Testis (tissue), 5 donors: Measurements from ENCODE around the gene TEX101. TPM values are rescaled to one million over a fixed set of nuclear protein-coding genes. Genes with fewer than 3 reads are reported as not detected.
"Not testable (repeated sequence)": the region's sequence is repeated elsewhere in the genome, so short reads cannot be mapped to it uniquely, and the experiment has no call there.

ENCODE experiments used
- DNase-seq: peaks from one replicate; pipeline ENCODE4 v3.0.0-alpha.2; 2019
- H3K27ac ChIP-seq, 2 donors: fragments of 200-600 bp; sonication (generic); one replicate each; pipeline ENCODE4 v1.5.1; 2019
- H3K27me3 ChIP-seq: fragments of 200-600 bp; sonication (generic); one replicate; pipeline ENCODE4 v1.5.1; 2019
- H3K36me3 ChIP-seq: fragments of 200-600 bp; sonication (generic); one replicate; pipeline ENCODE4 v1.5.1; 2017; ENCODE audit warnings: low read depth; ENCODE audit errors: missing control alignments
- H3K4me1 ChIP-seq: fragments of 200-600 bp; sonication (generic); one replicate; pipeline ENCODE4 v1.5.1; 2019
- H3K4me3 ChIP-seq, 2 donors: fragments of 200-600 bp; sonication (generic); one replicate each; pipeline ENCODE4 v1.5.1; 2017 to 2019
- H3K9me3 ChIP-seq: fragments of 200-600 bp; sonication (generic); one replicate; pipeline ENCODE4 v1.5.1; 2017
- CTCF ChIP-seq, 3 experiments: fragments of 450-650 bp in 2 of 3; fragments of 200-600 bp in 1 of 3; sonication (generic) in 1 of 3; IDR thresholded peaks; one replicate each; pipeline ENCODE4 v1.5.1; 2016 to 2019; ENCODE audit warnings: antibody characterized with exemption in 3 of 3, mild to moderate bottlenecking in 2 of 3, moderate library complexity in 1 of 3
- POLR2A ChIP-seq: fragments of 450-650 bp; IDR thresholded peaks from one replicate; pipeline ENCODE4 v1.6.1; 2017; ENCODE audit warnings: antibody characterized with exemption, mild to moderate bottlenecking, moderate library complexity
- WGBS, 2 donors: methylation state at CpG; one replicate each; pipeline ENCODE4 v1.1.5; 2018; 5-methylcytosine and 5-hydroxymethylcytosine counted together
- intact Hi-C: fragments of 100-400 bp; cut with DNase I; formaldehyde crosslinking; loops from one replicate; pipeline ENCODE4 v1.15.1; 2023; ENCODE audit warnings: low total_unique reads
- long read RNA-seq, 2 donors: transcript quantifications; one replicate each; lab custom pipeline, GENCODE V29; 2026
- polyA plus RNA-seq: library from polyadenylated mRNA; stranded (reverse); fragments of 350-450 nt; fragmentation: Illumina TruSeq; extraction: RNeasy Lipid Tissue Mini Kit (QIAGEN cat#74804); gene quantifications from one replicate; pipeline ENCODE4 v1.2.3, GENCODE V29; 2014; ENCODE audit warnings: low read depth, low replicate concordance; ENCODE audit not compliant: insufficient read depth
- total RNA-seq, 2 donors: library from RNA; depleted of rRNA; stranded (reverse); fragments of >200 nt; gene quantifications; one replicate each; pipeline ENCODE4 v1.2.3, GENCODE V29; 2016

The TEX101 gene
- 10 to 100 TPM; 73.1 to 93.3 TPM for total RNA-seq
- 231 TPM for polyA plus RNA-seq
- long read RNA-seq, donor 1, result 0 reads
- long read RNA-seq, donor 2, partial matches to known transcripts, result 0 of 2 reads
- long read RNA-seq, donor 2, other reads (novel, unspliced or antisense), result 0 of 2 reads

GRCh38 chr19:43414554-43414953 lies at the start of gene TEX101:
TEX101 (plus strand) TSS chr19:43414890; CDS start chr19:43415920, 1,030 bp downstream.
- no peaks in the 10 kb centered on the region for H3K4me1 ChIP-seq
- WGBS, 2 donors, result 43 to 71% methylated on average over 18 to 21 of the region's 21 CpGs
- intact Hi-C loops, result no loop called here
- peak within 1 kb of the TSS; percentile 43 to 50 for H3K4me3 ChIP-seq
- peak; percentile 77 for DNase-seq
- TF ChIP-seq POLR2A, result no peak
- TF ChIP-seq CTCF (IDR thresholded peaks at IDR 0.05), result no peak
- H3K27me3 ChIP-seq, result no peaks in the 10 kb centered on the region
- no peaks in the 10 kb centered on the region for H3K36me3 ChIP-seq
- H3K27ac ChIP-seq, result no peak within 1 kb of the TSS
- H3K9me3 ChIP-seq, result no peaks in the 10 kb centered on the region

- intact Hi-C loops, DNase-seq, H3K4me1 ChIP-seq, H3K27ac ChIP-seq, H3K4me3 ChIP-seq, H3K36me3 ChIP-seq, H3K9me3 ChIP-seq, H3K27me3 ChIP-seq: not testable (repeated sequence)
- 87 to 89% methylated on average over 5 to 7 of the region's 9 CpGs for WGBS, 2 donors
Observed at GRCh38 chr19:43365677-43366076, 49.0 kb upstream of the TEX101 start.

DNA sequence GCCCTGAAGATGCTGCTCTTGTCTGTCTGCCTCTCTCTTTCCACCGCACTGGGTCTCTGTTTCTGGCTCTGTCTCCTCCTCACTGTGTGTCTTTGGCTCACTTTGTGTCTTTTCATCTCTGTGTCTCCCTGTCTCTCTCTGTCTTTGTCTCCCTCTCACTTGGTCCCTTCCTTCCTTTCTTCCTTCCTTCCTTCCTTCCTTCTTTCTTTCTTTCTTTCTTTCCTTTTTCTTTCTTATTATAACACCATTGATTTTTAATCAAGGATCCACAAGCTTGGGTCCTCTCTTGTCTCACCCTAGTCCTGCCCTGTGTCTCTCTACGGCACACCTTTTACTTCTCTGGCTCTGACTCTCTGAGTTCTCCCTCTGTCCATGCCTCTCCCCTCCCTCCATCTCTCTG lies 46.9 kb upstream of the TEX101 start:
- H3K4me1 ChIP-seq, result no peaks in the 10 kb centered on the region
- no peaks in the 10 kb centered on the region for H3K9me3 ChIP-seq
- TF ChIP-seq POLR2A (no peak), CTCF (IDR thresholded peaks at IDR 0.05) (no peak)
- H3K36me3 ChIP-seq, result no peaks in the 10 kb centered on the region
- 77 to 81% methylated on average over 2 of the region's 2 CpGs for WGBS, 2 donors
- no peak overlapping the region for H3K4me3 ChIP-seq
- DNase-seq, result no peak
- intact Hi-C loops, result no loop called here
- H3K27ac ChIP-seq, result no peak overlapping the region
- H3K27me3 ChIP-seq, result no peaks in the 10 kb centered on the region

DNA sequence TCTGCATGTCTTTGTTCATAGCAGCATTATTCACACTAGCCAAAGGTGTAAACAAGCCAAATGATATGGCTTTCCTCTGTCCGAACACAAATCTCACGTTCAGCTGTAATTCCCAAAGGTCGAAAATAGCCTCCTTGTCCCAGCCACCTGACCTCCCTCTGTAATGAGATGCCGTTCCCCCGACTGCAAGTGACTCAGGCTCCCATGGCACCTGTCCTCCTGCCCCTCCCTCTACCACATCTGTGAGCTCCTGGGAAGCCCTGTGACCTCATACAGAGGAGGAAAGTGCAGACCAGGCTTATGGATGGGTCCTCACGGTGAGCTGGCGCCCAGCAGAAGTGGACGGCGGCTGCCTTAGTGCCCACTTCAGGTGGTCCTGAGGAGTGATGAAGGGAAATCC lies 45.8 kb upstream of the TEX101 start:
- H3K27ac ChIP-seq, intact Hi-C loops, DNase-seq, H3K4me1 ChIP-seq, H3K27me3 ChIP-seq, H3K36me3 ChIP-seq, H3K4me3 ChIP-seq, H3K9me3 ChIP-seq: not testable (repeated sequence)
- 69 to 80% methylated on average over 5 of the region's 9 CpGs for WGBS, 2 donors

DNA sequence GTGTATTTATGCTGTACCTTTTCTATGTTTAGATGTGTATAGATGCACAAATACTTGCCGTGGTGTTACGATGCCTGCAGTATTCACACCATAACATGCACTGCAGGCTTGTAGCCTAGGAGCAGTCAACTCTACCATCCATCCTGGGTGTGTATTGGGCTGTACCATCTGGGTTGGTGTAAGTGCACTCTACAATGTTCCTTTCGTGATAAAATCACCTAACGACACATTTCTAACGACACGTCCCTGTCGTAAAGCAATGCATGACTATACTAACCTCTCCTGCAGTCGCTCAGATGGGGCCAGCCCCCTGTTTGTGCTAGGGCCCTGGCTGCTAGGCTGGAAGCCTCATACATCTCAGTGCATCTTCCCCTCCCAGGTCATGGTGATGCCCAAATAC lies 42.8 kb upstream of the TEX101 start:
- 60 to 78% methylated on average over 8 of the region's 8 CpGs for WGBS, 2 donors
- TF ChIP-seq POLR2A (no peak), CTCF (IDR thresholded peaks at IDR 0.05) (no peak)
- Histone ChIP-seq H3K36me3 (no peaks in the 10 kb centered on the region), H3K4me1 (no peaks in the 10 kb centered on the region), H3K27me3 (no peaks in the 10 kb centered on the region), H3K4me3 (no peak overlapping the region), H3K27ac (no peak overlapping the region), H3K9me3 (no peaks in the 10 kb centered on the region)
- intact Hi-C loops, result no loop called here
- no peak for DNase-seq

DNA sequence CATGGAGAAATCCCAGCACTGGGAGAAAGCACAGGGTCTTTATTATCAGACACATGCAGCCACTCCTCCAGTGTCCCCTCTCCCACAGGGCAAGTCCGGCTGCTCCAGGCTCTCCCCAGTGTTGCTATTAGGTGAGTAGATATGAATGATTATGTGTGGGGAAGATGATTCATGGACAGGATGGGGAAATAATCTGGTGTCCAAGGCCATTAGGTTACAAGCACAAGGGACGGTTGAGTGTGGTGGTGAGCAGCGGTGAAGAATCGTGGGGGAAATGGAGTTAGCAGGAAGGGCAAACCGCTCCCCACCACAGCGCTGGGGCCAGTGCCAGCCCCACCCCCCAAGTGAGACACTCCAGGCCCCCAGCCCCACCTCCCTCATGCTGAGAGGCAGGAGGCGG lies 42.2 kb upstream of the TEX101 start:
- no peaks in the 10 kb centered on the region for H3K36me3 ChIP-seq

GRCh38 chr19:43377624-43378023 lies 37.1 kb upstream of the TEX101 start:
- H3K36me3 ChIP-seq, H3K27me3 ChIP-seq, H3K4me1 ChIP-seq, H3K4me3 ChIP-seq, DNase-seq, H3K9me3 ChIP-seq, intact Hi-C loops, H3K27ac ChIP-seq: not testable (repeated sequence)
- WGBS, 2 donors, result no CpG with 5 or more reads among the region's 3 CpGs

More for the DNA sequence above, 42.2 kb upstream of the TEX101 start:
- DNase-seq, result no peak
- Histone ChIP-seq H3K27ac (no peak overlapping the region), H3K9me3 (no peaks in the 10 kb centered on the region), H3K4me3 (no peak overlapping the region), H3K4me1 (no peaks in the 10 kb centered on the region), H3K27me3 (no peaks in the 10 kb centered on the region)
- 52 to 60% methylated on average over 7 of the region's 7 CpGs for WGBS, 2 donors
- intact Hi-C loops, result no loop called here
- TF ChIP-seq POLR2A, result no peak
- no peak for TF ChIP-seq CTCF (IDR thresholded peaks at IDR 0.05)
